Measurements from ENCODE around the gene VIM.

VIM gene

GRCh38 chr10:17244700-17245365 is 16.8 kb downstream of the VIM start:
- TF ChIP-seq GATA2 (IDR thresholded peaks at IDR 0.05; ENCODE audit: low read depth, low read length) (no peak), GATA3 (IDR thresholded peaks at IDR 0.05; ENCODE audit: low read depth, low read length) (no peak)

GRCh38 chr10:17247210-17247609 is 19.2 kb downstream of the VIM start:
- TF ChIP-seq GATA3 (IDR thresholded peaks at IDR 0.05; ENCODE audit: low read depth, low read length): no peak
- no peak for TF ChIP-seq GATA2 (IDR thresholded peaks at IDR 0.05; ENCODE audit: low read depth, low read length)

- TF ChIP-seq GATA3 (IDR thresholded peaks at IDR 0.05; ENCODE audit: low read depth, low read length): no peak
- TF ChIP-seq GATA2 (IDR thresholded peaks at IDR 0.05; ENCODE audit: low read depth, low read length): no peak
Measured at GRCh38 chr10:17248964-17249363, 20.9 kb downstream of the VIM start.

DNA sequence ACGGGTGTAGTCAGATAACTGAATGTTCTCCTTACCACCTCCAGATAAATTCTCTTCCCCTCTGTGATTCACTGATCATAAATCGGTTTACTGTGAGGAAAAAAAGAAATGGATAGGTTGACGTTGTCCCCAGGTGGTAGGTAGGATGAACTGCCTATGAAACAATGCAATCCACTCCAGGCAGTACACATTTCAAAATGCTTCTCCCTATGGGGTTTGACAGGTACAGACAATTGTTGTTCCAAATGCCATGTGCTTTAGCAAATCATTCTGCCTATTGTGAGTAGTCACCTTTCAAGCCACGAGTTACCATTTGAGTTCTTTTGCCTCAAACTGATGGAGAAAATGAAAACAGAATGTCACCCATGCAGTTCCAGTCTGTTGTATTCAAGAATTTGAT is 21.8 kb downstream of the VIM start:
- TF ChIP-seq GATA2 (IDR thresholded peaks at IDR 0.05; ENCODE audit: low read depth, low read length): no peak
- no peak for TF ChIP-seq GATA3 (IDR thresholded peaks at IDR 0.05; ENCODE audit: low read depth, low read length)

DNA sequence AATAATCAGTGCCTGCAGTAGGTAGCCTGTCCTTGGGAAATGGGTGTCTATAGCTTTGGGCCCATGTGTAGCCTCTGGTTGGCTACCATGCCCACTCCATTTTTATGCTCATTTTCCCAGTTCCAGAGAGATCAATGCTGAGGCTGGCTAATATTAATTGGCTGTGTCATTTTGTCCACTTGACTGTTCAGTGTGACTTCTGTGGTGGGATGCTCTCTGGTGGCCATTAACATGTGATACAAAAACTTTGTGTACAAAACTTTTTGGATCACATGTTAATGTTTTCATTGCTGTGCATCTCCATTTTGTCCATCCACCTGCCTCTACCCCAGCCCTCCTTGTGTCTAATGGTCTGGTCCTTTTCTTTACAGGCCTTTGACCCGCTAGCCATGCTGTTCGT is 22.7 kb downstream of the VIM start:
- TF ChIP-seq GATA2 (IDR thresholded peaks at IDR 0.05; ENCODE audit: low read depth, low read length) (no peak), GATA3 (IDR thresholded peaks at IDR 0.05; ENCODE audit: low read depth, low read length) (no peak)

GRCh38 chr10:17255512-17255911 is 27.5 kb downstream of the VIM start:
- TF ChIP-seq GATA2 (IDR thresholded peaks at IDR 0.05; ENCODE audit: low read depth, low read length): no peak
- TF ChIP-seq GATA3 (IDR thresholded peaks at IDR 0.05; ENCODE audit: low read depth, low read length): no peak

DNA sequence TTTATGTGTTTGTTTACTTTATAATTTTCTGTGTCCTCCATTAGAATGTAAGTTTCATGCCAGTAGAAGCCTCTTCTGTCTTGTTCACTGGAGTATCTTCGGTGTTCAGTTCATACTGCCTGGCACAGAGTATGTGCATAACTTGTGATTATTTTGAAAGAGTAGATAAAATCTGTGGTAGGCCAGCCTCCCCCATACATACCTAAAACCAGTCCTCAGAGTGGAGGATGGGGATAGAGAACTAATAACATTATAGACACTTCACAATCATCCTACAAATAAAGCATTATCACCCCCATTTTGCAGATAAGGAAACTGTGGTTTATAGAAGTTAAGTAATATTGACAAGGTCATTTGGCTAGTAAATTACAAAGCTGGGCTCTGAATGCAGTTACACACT is 28.0 kb downstream of the VIM start:
- TF ChIP-seq GATA2 (IDR thresholded peaks at IDR 0.05; ENCODE audit: low read depth, low read length) (no peak), GATA3 (IDR thresholded peaks at IDR 0.05; ENCODE audit: low read depth, low read length) (no peak)

GRCh38 chr10:17256627-17257026 is 28.6 kb downstream of the VIM start:
- TF ChIP-seq GATA2 (IDR thresholded peaks at IDR 0.05; ENCODE audit: low read depth, low read length) (no peak), GATA3 (IDR thresholded peaks at IDR 0.05; ENCODE audit: low read depth, low read length) (no peak)

GRCh38 chr10:17257466-17258321 is 29.7 kb downstream of the VIM start:
- TF ChIP-seq GATA3 (IDR thresholded peaks at IDR 0.05; ENCODE audit: low read depth, low read length) (no peak), GATA2 (IDR thresholded peaks at IDR 0.05; ENCODE audit: low read depth, low read length) (no peak)

- TF ChIP-seq GATA3 (IDR thresholded peaks at IDR 0.05; ENCODE audit: low read depth, low read length) (no peak), GATA2 (IDR thresholded peaks at IDR 0.05; ENCODE audit: low read depth, low read length) (no peak)
Measured at GRCh38 chr10:17262502-17262901, 34.5 kb downstream of the VIM start.

DNA sequence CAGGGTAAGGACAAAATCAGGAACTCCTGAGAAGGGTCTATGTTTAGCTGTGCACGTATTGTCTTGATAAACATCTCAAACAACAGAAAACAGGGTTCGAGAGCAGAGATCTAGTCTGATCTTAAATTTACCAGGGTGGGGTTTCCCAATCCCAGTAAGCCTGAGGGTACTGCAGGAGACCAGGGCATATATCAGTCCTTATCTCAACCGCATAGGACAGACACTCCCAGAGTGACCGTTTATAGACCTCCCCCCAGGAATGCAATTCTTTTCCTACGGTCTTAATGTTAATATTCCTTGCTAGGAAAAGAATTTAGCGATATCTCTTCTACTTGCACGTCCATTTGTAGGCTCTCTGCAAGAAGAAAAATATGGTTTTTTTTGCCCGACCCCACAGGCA is 35.5 kb downstream of the VIM start:
- TF ChIP-seq GATA2 (IDR thresholded peaks at IDR 0.05; ENCODE audit: low read depth, low read length): no peak
- no peak for TF ChIP-seq GATA3 (IDR thresholded peaks at IDR 0.05; ENCODE audit: low read depth, low read length)

- TF ChIP-seq GATA2 (IDR thresholded peaks at IDR 0.05; ENCODE audit: low read depth, low read length): no peak
- TF ChIP-seq GATA3 (IDR thresholded peaks at IDR 0.05; ENCODE audit: low read depth, low read length): no peak
Measured at GRCh38 chr10:17265468-17265867, 37.4 kb downstream of the VIM start.

- no peak for TF ChIP-seq GATA2 (IDR thresholded peaks at IDR 0.05; ENCODE audit: low read depth, low read length)
- no peak for TF ChIP-seq GATA3 (IDR thresholded peaks at IDR 0.05; ENCODE audit: low read depth, low read length)
Measured at GRCh38 chr10:17272648-17273047, 44.6 kb downstream of the VIM start.

GRCh38 chr10:17273403-17273802 is 45.4 kb downstream of the VIM start:
- TF ChIP-seq GATA3 (IDR thresholded peaks at IDR 0.05; ENCODE audit: low read depth, low read length): no peak
- TF ChIP-seq GATA2 (IDR thresholded peaks at IDR 0.05; ENCODE audit: low read depth, low read length): no peak
